HepG2 (cell line): ENCODE measurements around the gene GAL3ST2. TPM values are rescaled to one million over a fixed set of nuclear protein-coding genes. Genes with fewer than 3 reads are reported as not detected.

ENCODE experiments used
- DZIP1 ChIP-seq: sonication (generic); formaldehyde crosslinking; IDR thresholded peaks from 2 replicates; pipeline ENCODE4 v1.5.0; 2020; ENCODE audit warnings: mild to moderate bottlenecking, missing genetic modification reagents
- FOSL2 ChIP-seq: sonication (generic); formaldehyde crosslinking; IDR thresholded peaks from 2 replicates; pipeline ENCODE4 v1.4.0; 2020; ENCODE audit warnings: missing genetic modification reagents
- HNF1A ChIP-seq, 2 experiments: sonication (generic) in 1 of 2; formaldehyde crosslinking in 1 of 2; IDR thresholded peaks; 2 replicates each; pipeline versions ENCODE4 v1.4.0 to v1.6.1; 2016 to 2020; ENCODE audit warnings: borderline replicate concordance in 1 of 2, low read depth in 1 of 2, mild to moderate bottlenecking in 1 of 2, missing genetic modification reagents in 1 of 2
- HNF4G ChIP-seq, 2 experiments: sonication (generic) in 1 of 2; formaldehyde crosslinking in 1 of 2; IDR thresholded peaks; 2 replicates each; pipeline versions ENCODE4 v1.4.0 to v1.6.1; 2011 to 2020; ENCODE audit warnings: borderline replicate concordance in 2 of 2, low read depth in 2 of 2, mild to moderate bottlenecking in 2 of 2, low read length in 1 of 2, missing genetic modification reagents in 1 of 2, moderate library complexity in 1 of 2
- MTA3 ChIP-seq: sonication (generic); formaldehyde crosslinking; IDR thresholded peaks from 2 replicates; pipeline ENCODE4 v1.4.0; 2020; ENCODE audit warnings: missing genetic modification reagents
- NFAT5 ChIP-seq: sonication (generic); formaldehyde crosslinking; IDR thresholded peaks from 2 replicates; pipeline ENCODE4 v1.4.0; 2020; ENCODE audit warnings: missing genetic modification reagents
- REPIN1 ChIP-seq: sonication (generic); formaldehyde crosslinking; IDR thresholded peaks from 2 replicates; pipeline ENCODE4 v1.8.0; 2022; ENCODE audit warnings: missing genetic modification reagents, low read depth, mild to moderate bottlenecking, borderline replicate concordance
- SATB2 ChIP-seq: sonication (generic); formaldehyde crosslinking; IDR thresholded peaks from 2 replicates; pipeline ENCODE4 v1.5.0; 2020; ENCODE audit warnings: missing genetic modification reagents
- SYNCRIP ChIP-seq: fragments of 200-400 bp; formaldehyde crosslinking; IDR thresholded peaks from 2 replicates; pipeline ENCODE4 v1.6.1; 2018; ENCODE audit warnings: mild to moderate bottlenecking, low read depth, low read length; ENCODE audit not compliant: insufficient read depth
- TSC22D2 ChIP-seq: sonication (generic); formaldehyde crosslinking; IDR thresholded peaks from 2 replicates; pipeline ENCODE4 v1.5.1; 2020; ENCODE audit warnings: missing genetic modification reagents, mild to moderate bottlenecking, borderline replicate concordance
- ZBTB38 ChIP-seq: sonication (generic); formaldehyde crosslinking; IDR thresholded peaks from 2 replicates; pipeline ENCODE4 v1.5.1; 2020; ENCODE audit warnings: mild to moderate bottlenecking, missing genetic modification reagents
- ZNF17 ChIP-seq: sonication (generic); formaldehyde crosslinking; IDR thresholded peaks from 2 replicates; pipeline ENCODE4 v1.5.0; 2020; ENCODE audit warnings: mild to moderate bottlenecking, missing genetic modification reagents
- ZNF24 ChIP-seq: fragments of 450-650 bp; IDR thresholded peaks from 2 replicates; pipeline ENCODE4 v1.6.1; 2017; ENCODE audit warnings: antibody characterized with exemption, mild to moderate bottlenecking
- ZNF343 ChIP-seq: sonication (generic); formaldehyde crosslinking; IDR thresholded peaks from 2 replicates; pipeline ENCODE4 v1.4.0; 2020; ENCODE audit warnings: mild to moderate bottlenecking, missing genetic modification reagents
- ZNF580 ChIP-seq: IDR thresholded peaks from 2 replicates; pipeline ENCODE4 v1.6.1; 2016; ENCODE audit warnings: low read depth, borderline replicate concordance
- polyA plus RNA-seq, 8 experiments: library from polyadenylated mRNA; depleted of rRNA in 3 of 8; stranded (reverse) in 7 of 8; unstranded in 1 of 8; fragments of >200 nt; fragmentation: Illumina TruSeq in 4 of 8; extraction: Trizol in 4 of 8; gene quantifications; 2 replicates each; pipeline versions ENCODE4 v1.2.1 to v1.2.3, GENCODE V29; 2011 to 2016; ENCODE audit warnings: low read depth in 4 of 8, missing spikeins in 1 of 8, mixed read lengths in 1 of 8; ENCODE audit not compliant: insufficient read depth in 1 of 8
- total RNA-seq, 5 experiments: library from RNA; depleted of rRNA; stranded (reverse); fragments of >200 nt; fragmentation: Illumina TruSeq; extraction: Trizol; gene quantifications; 2 replicates each; pipeline ENCODE4 v1.2.3, GENCODE V29; 2016; ENCODE audit warnings: low read depth in 1 of 5

Gene GAL3ST2
- total and polyA plus RNA-seq, 2 of the 13 experiments (the other 11 are each of a cell fraction or from before 2014, with no cell fraction given): 0.17 to 0.20 TPM

- TF ChIP-seq HNF1A (IDR thresholded peaks at IDR 0.05; ENCODE audit: low read depth) (no peak), HNF1A (CRISPR knock-in tag; IDR thresholded peaks at IDR 0.05; ENCODE audit: borderline replicate concordance) (no peak), FOSL2 (CRISPR knock-in tag) (no peak), MTA3 (CRISPR knock-in tag) (no peak), TSC22D2 (no peak), ZNF343 (no peak), DZIP1 (CRISPR knock-in tag) (0 out of 2 replicates have a peak, but pooled peaks have one; percentile 30), HNF4G (IDR thresholded peaks at IDR 0.05; ENCODE audit: borderline replicate concordance, low read depth, low read length) (no peak), HNF4G (CRISPR knock-in tag; IDR thresholded peaks at IDR 0.05; ENCODE audit: borderline replicate concordance, low read depth) (no peak), ZBTB38 (CRISPR knock-in tag) (peak; percentile 71), REPIN1 (CRISPR knock-in tag) (no peak), ZNF24 (no peak), SYNCRIP (no peak), ZNF580 (CRISPR knock-in tag) (no peak), SATB2 (CRISPR knock-in tag) (no peak), NFAT5 (no peak), ZNF17 (CRISPR knock-in tag) (no peak)
These were observed 66.1 kb downstream of the GAL3ST2 start (continued) for GRCh38 chr2:241842620-241843211.
